Stimulated activated CD8-positive, alpha-beta memory T cell treated with anti-CD3 and anti-CD28 coated beads, Interleukin-15, amount 100 ng/mL, for 4 hours (primary cell): ENCODE results near the gene CADM1.

Experiments used
- DNase-seq, 2 donors: peaks; one replicate each; pipeline ENCODE4 v3.0.0-alpha.2; 2020; ENCODE audit warnings: low read depth in 2 of 2

The CADM1 gene

GRCh38 chr11:115515647-115516395 is 11.6 kb upstream of the CADM1 start:
- DNase-seq, result no peak

GRCh38 chr11:115506954-115507675 is 2.9 kb upstream of the CADM1 start:
- DNase-seq, result no peak

- DNase-seq, result no peak
These were observed 960 bp upstream of the CADM1 start for GRCh38 chr11:115505175-115505574.

GRCh38 chr11:115503886-115504275 is 334 bp downstream of the CADM1 start:
- no peak for DNase-seq

GRCh38 chr11:115503083-115503885 is 931 bp downstream of the CADM1 start:
- DNase-seq, result no peak

- no peak for DNase-seq
These were observed 1.6 kb downstream of the CADM1 start for GRCh38 chr11:115502636-115503082.

- DNase-seq, result no peak
These were observed 2.2 kb downstream of the CADM1 start for GRCh38 chr11:115501893-115502589.

- DNase-seq, result no peak
These were observed 2.7 kb downstream of the CADM1 start for GRCh38 chr11:115501502-115501892.

GRCh38 chr11:115500547-115501501 is 3.4 kb downstream of the CADM1 start:
- DNase-seq, result no peak

- DNase-seq, result no peak
These were observed 4.3 kb downstream of the CADM1 start for GRCh38 chr11:115499891-115500290.

GRCh38 chr11:115499241-115499799 is 4.9 kb downstream of the CADM1 start:
- no peak for DNase-seq

- DNase-seq, result no peak
These were observed 5.9 kb downstream of the CADM1 start for GRCh38 chr11:115498354-115498753.

GRCh38 chr11:115497303-115497702 is 6.9 kb downstream of the CADM1 start:
- DNase-seq, result no peak

GRCh38 chr11:115496892-115497291 is 7.3 kb downstream of the CADM1 start:
- DNase-seq, result no peak

GRCh38 chr11:115493905-115494304 is 10.3 kb downstream of the CADM1 start:
- no peak for DNase-seq

GRCh38 chr11:115493488-115493887 is 10.7 kb downstream of the CADM1 start:
- DNase-seq, result no peak

- DNase-seq, result no peak
These were observed 14.7 kb downstream of the CADM1 start for GRCh38 chr11:115489466-115489865.

GRCh38 chr11:115488945-115489344 is 15.3 kb downstream of the CADM1 start:
- DNase-seq, result no peak

GRCh38 chr11:115481528-115481927 is 22.7 kb downstream of the CADM1 start:
- DNase-seq, result no peak

- no peak for DNase-seq
These were observed 23.6 kb downstream of the CADM1 start for GRCh38 chr11:115480611-115481010.
